Keratinocyte (primary cell): ENCODE data around the gene ESR2.

Experiments
- CTCF ChIP-seq, 3 experiments: IDR thresholded peaks in 1 of 3; conservative IDR thresholded peaks in 1 of 3; optimal IDR thresholded peaks in 1 of 3; 2 replicates in 2 of 3; 3 replicates in 1 of 3; pipeline versions ENCODE3 to v1.5.1; 2011; ENCODE audit warnings: low read length in 3 of 3, mild to moderate bottlenecking in 3 of 3, moderate library complexity in 2 of 3, control low read depth in 1 of 3, inconsistent platforms in 1 of 3; ENCODE audit not compliant: insufficient read depth in 2 of 3; ENCODE audit errors: extremely low read depth in 1 of 3
- EZH2 ChIP-seq: IDR thresholded peaks from one replicate; pipeline ENCODE4 v1.6.1; 2012; ENCODE audit warnings: inconsistent platforms, mild to moderate bottlenecking, low read length, moderate library complexity

GRCh38 chr14:64114166-64114565, 180.0 kb downstream of the ESR2 start:
- TF ChIP-seq CTCF (optimal IDR thresholded peaks at IDR 0.05 in 1 of 3, IDR thresholded peaks at IDR 0.05 in 1 of 3, conservative IDR thresholded peaks at IDR 0.05 in 1 of 3; ENCODE audit: extremely low read depth in 1 of 3, insufficient read depth in 2 of 3, low read length in 3 of 3) (no peak), EZH2 (no peak)
